Coronary artery (tissue), 2 donors: ENCODE data around the gene EDDM13.
A peak's percentile ranks its signal among the peaks of the same experiment; 100 is the strongest.
"Not testable (repeated sequence)": the region's sequence is repeated elsewhere in the genome, so short reads cannot be mapped to it uniquely, and the experiment has no call there.

ENCODE experiments used
- DNase-seq: peaks from one replicate; pipeline ENCODE4 v3.0.0-alpha.2; 2017; ENCODE audit warnings: low spot score
- H3K27ac ChIP-seq, 2 donors: fragments of 200-600 bp; sonication (generic); one replicate each; pipeline ENCODE4 v1.5.1; 2016 to 2019
- H3K4me3 ChIP-seq: fragments of 200-600 bp; sonication (generic); 2 replicates; pipeline ENCODE4 v1.5.1; 2016; ENCODE audit warnings: mild to moderate bottlenecking, moderate library complexity
- TF ChIP-seq, protein P1 (sequence below): fragments of 200-600 bp; sonication (generic); IDR thresholded peaks from one replicate; pipeline ENCODE4 v1.5.1; 2019; ENCODE audit warnings: antibody characterized with exemption

Gene EDDM13

DNA sequence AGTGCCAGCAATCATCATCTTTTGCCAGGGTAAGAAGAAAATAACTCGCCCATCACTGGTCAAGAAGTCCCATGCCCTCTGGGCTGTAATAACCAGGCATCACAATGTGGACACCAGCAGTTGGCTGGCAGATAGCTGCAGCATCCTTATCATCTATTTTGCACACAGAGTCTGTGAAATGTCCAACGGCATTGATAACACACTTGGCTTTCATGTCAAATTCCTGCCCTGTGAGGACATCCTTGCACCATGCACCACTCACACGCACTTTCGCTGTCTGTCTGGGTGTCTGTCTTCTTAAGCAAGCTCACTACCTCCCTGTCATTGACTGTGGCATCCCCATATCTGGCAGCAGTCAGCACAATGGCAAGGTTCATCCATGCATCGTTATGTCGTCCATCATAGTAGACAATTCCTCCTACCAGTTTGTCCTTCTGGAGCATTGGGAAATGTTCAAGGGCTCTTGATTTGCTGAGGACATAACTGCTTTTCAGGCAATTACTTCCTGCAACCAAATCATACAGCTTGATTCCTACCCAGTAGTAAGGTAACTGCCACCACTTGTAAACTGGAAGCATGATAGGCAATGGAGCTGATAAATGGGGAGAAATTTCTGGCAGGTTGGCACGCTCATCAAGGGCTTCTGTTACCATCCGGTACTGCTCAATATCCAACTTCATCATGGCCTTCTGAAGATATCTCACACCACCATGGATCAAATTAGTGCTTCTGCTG is 48.9 kb downstream of the EDDM13 start:
- Histone ChIP-seq H3K27ac (peak overlapping the region in 1 of 2 donors; percentile 31), H3K4me3 (no peak overlapping the region)
- TF ChIP-seq, protein P1, sequence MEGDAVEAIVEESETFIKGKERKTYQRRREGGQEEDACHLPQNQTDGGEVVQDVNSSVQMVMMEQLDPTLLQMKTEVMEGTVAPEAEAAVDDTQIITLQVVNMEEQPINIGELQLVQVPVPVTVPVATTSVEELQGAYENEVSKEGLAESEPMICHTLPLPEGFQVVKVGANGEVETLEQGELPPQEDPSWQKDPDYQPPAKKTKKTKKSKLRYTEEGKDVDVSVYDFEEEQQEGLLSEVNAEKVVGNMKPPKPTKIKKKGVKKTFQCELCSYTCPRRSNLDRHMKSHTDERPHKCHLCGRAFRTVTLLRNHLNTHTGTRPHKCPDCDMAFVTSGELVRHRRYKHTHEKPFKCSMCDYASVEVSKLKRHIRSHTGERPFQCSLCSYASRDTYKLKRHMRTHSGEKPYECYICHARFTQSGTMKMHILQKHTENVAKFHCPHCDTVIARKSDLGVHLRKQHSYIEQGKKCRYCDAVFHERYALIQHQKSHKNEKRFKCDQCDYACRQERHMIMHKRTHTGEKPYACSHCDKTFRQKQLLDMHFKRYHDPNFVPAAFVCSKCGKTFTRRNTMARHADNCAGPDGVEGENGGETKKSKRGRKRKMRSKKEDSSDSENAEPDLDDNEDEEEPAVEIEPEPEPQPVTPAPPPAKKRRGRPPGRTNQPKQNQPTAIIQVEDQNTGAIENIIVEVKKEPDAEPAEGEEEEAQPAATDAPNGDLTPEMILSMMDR: no peak
- DNase-seq: no peak

DNA sequence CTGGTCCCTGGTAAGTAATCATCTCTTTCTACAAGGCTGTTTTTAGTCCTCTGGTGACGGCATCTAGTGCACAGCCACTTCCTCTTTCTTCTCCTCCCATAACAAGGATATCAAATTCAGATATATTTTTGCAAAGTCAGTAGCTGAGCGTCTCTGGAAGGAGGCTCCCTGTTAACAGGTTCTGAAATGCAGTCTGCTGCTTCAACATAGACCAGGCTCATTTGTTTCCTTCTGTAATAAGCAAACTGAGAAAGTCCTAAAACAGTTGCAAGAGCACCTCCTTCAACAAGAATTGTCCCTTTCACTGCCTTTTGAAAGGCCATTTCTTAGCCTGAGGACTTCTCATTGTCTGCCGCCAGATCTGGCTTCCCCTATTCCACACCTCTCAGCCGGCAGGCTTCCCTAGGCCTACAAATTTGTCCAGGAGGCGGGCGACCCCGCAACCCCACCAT is 49.5 kb downstream of the EDDM13 start:
- H3K27ac ChIP-seq: peak overlapping the region in 1 of 2 donors; percentile 49
- DNase-seq: no peak

DNA sequence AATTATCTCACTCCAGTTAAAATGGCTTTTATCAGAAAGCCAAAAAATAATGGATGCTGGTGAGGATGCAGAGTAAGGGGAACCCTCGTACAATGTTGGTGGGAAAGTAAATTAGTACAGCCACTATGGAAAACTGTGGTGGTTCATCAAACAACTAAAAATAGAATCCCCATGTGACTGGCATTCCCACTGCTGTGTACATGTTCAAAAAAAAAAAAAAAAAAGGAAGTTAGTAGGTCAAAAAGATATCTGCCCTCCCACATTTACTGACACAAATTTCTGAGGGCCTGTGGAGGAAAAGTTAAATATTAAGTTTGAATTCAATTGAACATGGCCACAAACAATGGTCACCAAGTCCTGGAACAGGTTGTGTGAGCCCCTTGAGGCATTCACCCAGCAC is 51.9 kb downstream of the EDDM13 start:
- no peak for DNase-seq
- H3K27ac ChIP-seq: no peak overlapping the region
- TF ChIP-seq, protein P1: no peak

More for the DNA sequence above, 49.5 kb downstream of the EDDM13 start:
- no peak overlapping the region for H3K4me3 ChIP-seq
- TF ChIP-seq, protein P1: no peak

DNA sequence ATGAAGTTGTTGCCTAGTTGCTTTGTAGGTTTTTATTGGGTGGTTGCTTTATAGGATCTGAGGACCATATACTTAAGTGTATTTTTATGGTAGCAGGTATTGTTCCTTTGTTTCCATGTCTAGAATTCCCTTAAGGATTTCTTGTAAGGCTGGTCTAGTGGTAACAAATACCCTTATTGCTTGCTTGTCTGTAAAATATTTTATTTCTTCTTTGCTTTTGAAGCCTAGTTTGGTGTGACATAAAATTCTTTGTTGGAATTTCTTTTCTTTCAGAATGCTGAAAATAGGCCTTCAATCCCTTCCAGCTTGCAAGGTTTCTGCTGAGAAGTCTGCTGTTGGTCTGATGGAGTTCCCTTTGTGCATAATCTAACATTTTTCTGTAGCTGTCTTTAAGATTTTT is 60.1 kb downstream of the EDDM13 start:
- TF ChIP-seq, protein P1: no peak
- Histone ChIP-seq H3K4me3 (no peak overlapping the region), H3K27ac (no peak overlapping the region)
- DNase-seq: no peak

More for the DNA sequence above, 51.9 kb downstream of the EDDM13 start:
- H3K4me3 ChIP-seq: no peak overlapping the region

DNA sequence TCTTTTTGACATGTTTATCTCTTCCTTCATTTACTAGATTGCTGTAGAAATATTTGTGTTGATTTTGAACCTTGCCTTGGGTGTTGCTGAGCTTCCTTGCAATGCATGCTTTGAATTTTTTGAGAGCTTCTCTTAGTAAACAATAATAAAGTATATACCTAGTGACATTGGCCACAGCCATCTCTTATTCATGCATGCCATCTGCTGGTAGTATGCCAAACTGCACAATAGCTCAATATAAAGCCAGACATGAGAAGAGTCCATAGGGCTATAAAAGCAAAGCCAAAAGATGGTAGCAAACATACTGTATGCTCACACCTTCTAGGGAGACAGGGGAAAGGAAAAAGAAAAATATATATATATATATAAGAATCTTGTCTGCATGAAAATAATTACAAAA is 61.0 kb downstream of the EDDM13 start:
- TF ChIP-seq, protein P1: no peak
- no peak overlapping the region for H3K4me3 ChIP-seq
- DNase-seq: no peak
- H3K27ac ChIP-seq: no peak overlapping the region

DNA sequence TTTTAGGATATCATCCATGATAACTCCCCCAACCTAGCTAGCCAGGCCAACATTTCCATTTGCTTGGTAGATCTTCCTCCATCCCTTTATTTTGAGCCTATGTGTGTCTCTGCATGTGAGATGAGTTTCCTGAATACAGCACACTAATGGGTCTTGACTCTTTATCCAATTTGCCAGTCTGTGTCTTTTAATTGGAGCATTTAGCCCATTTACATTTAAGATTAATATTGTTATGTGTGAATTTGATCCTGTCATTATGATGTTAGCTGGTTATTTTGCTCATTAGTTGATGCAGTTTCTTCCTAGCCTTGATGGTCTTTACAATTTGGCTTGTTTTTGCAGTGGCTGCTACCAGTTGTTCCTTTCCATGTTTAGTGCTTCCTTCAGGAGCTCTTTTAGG is 62.8 kb downstream of the EDDM13 start:
- not testable (repeated sequence) for DNase-seq, H3K27ac ChIP-seq, H3K4me3 ChIP-seq

DNA sequence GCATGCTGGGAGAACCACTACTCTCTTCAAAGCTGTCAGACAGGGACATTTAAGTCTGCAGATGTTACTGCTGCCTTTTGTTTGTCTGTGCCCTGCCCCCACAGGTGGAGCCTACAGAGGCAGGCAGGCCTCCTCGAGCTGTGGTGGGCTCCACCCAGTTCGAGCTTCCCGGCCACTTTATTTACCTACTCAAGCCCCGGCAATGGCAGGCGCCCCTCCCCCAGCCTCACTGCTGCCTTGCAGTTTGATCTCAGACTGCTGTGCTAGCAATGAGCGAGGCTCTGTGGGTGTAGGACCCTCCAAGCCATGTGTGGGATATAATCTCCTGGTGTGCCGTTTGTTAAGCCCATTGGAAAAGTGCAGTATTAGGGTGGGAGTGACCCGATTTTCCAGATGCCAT is 64.5 kb downstream of the EDDM13 start:
- DNase-seq, H3K27ac ChIP-seq, H3K4me3 ChIP-seq: not testable (repeated sequence)

DNA sequence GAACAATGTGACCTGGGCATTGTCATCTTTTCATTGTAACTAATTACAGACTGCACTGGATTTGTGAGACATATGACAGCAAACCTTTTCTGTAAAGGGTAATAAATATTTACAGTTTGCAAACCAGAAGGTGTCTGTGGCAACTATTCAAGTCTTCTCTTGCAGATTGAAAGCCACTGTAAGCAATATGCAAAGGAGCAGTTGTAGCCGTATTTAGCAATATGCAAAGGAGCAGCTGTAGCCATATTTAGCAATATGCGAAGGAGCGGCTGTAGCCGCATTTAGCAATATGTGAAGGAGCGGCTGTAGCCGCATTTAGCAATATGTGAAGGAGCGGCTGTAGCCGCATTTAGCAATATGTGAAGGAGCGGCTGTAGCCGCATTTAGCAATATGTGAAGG is 66.5 kb downstream of the EDDM13 start:
- DNase-seq, H3K27ac ChIP-seq, H3K4me3 ChIP-seq: not testable (repeated sequence)

DNA sequence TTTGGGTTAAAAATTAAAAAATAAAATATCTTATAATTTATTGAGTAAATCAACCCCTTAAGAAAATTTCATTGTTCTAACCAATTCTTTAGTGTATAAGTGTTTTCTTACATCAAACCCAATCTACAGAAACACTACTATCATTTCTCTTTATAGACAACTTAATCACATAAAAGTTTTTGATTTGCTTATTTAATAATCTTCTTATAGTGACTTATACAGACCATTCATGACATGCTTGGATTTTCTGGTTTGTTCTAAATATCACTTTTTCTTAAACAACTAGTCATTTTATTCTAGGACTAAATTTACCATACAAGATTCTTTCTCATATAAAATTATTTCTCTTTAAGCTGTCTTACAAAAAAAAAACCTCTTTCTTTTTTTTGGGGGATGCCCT is 69.4 kb downstream of the EDDM13 start:
- no peak for DNase-seq
- Histone ChIP-seq H3K27ac (no peak overlapping the region), H3K4me3 (no peak overlapping the region)
- TF ChIP-seq, protein P1: no peak
